AG09309 (cell line): ENCODE results near the gene ZBTB48.

Experiments
- DNase-seq: peaks from one replicate; pipeline ENCODE4 v3.0.0-alpha.2; 2010; ENCODE audit warnings: low read depth
- H3K4me3 ChIP-seq: 2 replicates; pipeline ENCODE4 v1.5.1; 2011; ENCODE audit warnings: mild to moderate bottlenecking, low read depth, low read length, moderate library complexity; ENCODE audit not compliant: control insufficient read depth
- TF ChIP-seq, protein P1 (sequence below): IDR thresholded peaks from 2 replicates; pipeline ENCODE4 v1.5.1; 2011; ENCODE audit warnings: mild to moderate bottlenecking, low read depth, low read length, inconsistent platforms; ENCODE audit not compliant: insufficient read depth, control insufficient read depth; ENCODE audit errors: missing control alignments

The ZBTB48 gene

DNA sequence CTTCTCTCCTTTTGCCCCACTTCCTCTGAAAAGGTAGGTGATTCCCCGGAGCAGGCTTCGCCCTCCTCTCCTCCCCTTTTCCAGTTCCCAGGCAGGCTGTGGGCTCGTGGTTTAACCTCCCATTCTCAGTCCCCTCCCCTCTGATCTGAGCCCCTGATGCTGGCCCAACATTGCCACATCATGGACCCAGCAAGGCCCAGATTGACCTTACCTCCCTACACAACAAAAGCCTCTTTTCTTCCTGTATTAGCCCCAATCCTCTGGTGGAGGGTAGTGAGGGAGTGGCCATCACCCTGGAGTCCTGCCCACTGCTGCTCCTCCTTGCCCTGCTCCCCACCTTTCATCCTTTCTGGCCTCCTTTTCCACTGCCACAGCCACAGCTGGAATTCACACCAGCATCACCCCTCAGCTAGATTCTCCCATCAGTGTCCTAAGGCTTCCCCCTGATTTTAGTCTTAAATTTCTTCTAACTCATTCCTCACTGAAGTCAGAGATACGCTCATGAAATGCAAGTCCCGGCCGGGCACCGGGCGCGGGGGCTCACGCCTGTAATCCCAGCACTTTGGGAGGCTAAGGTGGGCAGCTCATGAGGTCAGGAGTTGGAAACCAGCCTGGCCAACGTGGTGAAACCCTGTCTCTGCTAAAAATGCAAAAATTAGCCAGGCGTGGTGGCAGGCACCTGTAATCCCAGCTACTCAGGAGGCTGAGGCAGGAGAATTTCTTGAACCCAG lies 7.0 kb upstream of the ZBTB48 start:
- TF ChIP-seq, protein P1, sequence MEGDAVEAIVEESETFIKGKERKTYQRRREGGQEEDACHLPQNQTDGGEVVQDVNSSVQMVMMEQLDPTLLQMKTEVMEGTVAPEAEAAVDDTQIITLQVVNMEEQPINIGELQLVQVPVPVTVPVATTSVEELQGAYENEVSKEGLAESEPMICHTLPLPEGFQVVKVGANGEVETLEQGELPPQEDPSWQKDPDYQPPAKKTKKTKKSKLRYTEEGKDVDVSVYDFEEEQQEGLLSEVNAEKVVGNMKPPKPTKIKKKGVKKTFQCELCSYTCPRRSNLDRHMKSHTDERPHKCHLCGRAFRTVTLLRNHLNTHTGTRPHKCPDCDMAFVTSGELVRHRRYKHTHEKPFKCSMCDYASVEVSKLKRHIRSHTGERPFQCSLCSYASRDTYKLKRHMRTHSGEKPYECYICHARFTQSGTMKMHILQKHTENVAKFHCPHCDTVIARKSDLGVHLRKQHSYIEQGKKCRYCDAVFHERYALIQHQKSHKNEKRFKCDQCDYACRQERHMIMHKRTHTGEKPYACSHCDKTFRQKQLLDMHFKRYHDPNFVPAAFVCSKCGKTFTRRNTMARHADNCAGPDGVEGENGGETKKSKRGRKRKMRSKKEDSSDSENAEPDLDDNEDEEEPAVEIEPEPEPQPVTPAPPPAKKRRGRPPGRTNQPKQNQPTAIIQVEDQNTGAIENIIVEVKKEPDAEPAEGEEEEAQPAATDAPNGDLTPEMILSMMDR: no peak
- no peak overlapping the region for H3K4me3 ChIP-seq
- no peak for DNase-seq

DNA sequence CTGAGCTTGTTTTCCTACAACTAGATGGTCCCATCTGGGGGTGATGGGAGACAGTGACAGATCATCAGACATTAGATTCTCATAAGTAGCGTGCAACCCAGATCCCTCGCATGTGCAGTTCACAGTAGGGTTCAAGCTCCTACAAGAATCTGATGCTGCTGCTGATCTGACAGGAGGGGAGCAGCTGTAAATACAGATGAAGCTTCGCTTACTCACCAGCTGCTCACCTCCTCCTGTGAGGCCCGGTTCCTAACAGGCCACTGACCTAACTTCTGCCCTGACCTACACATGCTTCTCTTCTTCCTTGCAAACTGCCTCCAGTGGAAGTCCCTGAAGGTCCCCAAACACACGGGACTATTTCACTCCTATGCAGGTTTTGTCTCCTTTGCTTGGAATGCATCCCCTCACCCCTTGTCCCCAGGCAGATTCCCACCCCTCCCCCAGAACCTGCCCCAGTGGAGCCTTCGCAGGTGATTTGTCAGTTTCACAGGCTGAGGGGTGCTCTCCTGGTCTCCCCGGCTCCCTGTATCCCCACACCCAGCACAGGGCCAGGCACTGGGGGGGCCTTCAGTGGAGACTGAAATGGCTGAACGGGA lies 5.7 kb upstream of the ZBTB48 start:
- no peak overlapping the region for H3K4me3 ChIP-seq
- DNase-seq: no peak
- TF ChIP-seq, protein P1: no peak

DNA sequence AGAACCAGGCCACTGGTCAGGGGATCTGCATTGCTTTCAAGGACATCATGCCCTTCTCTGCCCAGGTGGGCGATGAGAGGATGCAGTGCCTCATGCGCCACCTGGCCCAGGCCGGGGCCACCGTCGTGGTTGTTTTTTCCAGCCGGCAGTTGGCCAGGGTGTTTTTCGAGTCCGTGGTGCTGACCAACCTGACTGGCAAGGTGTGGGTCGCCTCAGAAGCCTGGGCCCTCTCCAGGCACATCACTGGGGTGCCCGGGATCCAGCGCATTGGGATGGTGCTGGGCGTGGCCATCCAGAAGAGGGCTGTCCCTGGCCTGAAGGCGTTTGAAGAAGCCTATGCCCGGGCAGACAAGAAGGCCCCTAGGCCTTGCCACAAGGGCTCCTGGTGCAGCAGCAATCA lies 5.0 kb upstream of the ZBTB48 start:
- DNase-seq: no peak
- TF ChIP-seq, protein P1: no peak
- no peak overlapping the region for H3K4me3 ChIP-seq

DNA sequence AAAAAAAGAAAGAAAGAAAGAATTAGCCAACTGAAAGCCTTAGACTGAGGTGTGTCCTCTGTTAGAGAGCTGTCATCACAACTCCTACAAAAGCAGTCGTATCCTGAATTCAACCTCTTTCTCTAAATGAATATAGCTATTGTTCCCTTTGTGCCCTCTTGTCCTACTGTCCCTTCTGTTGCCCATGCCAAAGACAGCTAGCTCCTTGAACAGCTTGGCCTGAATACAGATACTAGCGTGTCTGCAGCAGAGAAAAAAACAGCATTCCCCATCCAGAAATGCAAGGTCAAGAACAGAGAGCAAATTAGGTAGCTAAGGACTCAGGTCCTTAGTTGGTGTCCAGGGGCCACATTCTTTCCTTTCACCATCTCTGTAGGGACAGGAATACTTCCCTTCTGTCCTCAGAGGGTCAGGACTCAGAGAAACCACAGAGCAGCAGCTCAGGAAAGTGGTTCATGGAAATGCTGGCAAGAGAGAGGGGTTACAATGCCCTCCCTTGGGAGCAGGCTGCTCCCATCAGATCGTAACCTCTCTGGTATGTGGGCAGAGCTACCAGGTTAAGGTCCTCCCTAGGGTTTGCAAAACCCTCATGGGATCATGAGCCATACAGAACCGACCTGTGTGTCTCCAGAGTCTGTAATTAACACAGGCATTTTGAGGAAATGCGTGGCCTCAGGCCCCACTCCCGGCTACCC lies 1.8 kb upstream of the ZBTB48 start:
- no peak overlapping the region for H3K4me3 ChIP-seq
- TF ChIP-seq, protein P1: no peak
- DNase-seq: no peak

DNA sequence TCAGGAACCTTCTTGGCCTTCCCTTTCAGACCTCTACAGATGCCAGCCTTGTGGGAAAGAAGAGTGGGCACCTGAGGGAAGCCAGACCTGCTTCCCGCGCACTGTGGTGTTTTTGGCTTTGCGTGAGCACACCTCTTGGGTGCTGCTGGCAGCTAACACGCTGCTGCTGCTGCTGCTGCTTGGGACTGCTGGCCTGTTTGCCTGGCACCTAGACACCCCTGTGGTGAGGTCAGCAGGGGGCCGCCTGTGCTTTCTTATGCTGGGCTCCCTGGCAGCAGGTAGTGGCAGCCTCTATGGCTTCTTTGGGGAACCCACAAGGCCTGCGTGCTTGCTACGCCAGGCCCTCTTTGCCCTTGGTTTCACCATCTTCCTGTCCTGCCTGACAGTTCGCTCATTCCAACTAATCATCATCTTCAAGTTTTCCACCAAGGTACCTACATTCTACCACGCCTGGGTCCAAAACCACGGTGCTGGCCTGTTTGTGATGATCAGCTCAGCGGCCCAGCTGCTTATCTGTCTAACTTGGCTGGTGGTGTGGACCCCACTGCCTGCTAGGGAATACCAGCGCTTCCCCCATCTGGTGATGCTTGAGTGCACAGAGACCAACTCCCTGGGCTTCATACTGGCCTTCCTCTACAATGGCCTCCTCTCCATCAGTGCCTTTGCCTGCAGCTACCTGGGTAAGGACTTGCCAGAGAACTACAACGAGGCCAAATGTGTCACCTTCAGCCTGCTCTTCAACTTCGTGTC lies 995 bp upstream of the ZBTB48 start:
- TF ChIP-seq, protein P1: no peak
- H3K4me3 ChIP-seq: no peak overlapping the region
- no peak for DNase-seq

DNA sequence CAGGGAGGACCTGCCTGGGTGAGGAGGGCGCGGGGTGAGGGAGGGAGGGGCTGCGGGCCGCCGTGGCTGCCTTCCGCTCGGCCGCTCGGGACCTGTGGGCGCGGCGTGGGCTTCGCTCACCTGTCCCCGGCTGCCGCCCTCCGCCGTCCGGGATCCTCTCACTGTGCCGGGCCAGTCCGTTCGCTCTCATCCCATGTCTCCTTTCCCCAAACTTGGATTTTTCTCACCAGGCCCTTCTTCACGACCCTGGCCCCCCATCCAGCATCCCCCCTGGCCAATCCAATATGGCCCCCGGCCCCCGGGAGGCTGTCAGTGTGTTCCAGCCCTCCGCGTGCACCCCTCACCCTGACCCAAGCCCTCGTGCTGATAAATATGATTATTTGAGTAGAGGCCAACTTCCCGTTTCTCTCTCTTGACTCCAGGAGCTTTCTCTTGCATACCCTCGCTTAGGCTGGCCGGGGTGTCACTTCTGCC lies 362 bp downstream of the ZBTB48 start:
- no peak for DNase-seq
- TF ChIP-seq, protein P1: no peak
- H3K4me3 ChIP-seq: peak overlapping the region; percentile 72
